HUES64 (cell line): Measurements from ENCODE around the gene MITF.

ENCODE experiments used
- H3K27ac ChIP-seq: 2 replicates; pipeline ENCODE4 v1.7.0; 2013; ENCODE audit warnings: low read depth, low read length, inconsistent platforms
- H3K27me3 ChIP-seq: 2 replicates; pipeline ENCODE4 v1.6.1; 2013; ENCODE audit warnings: mild to moderate bottlenecking, low read length; ENCODE audit not compliant: insufficient read depth
- H3K36me3 ChIP-seq: 2 replicates; pipeline ENCODE4 v1.6.1; 2013; ENCODE audit warnings: mild to moderate bottlenecking, low read length; ENCODE audit not compliant: insufficient read depth
- H3K4me1 ChIP-seq: 2 replicates; pipeline ENCODE4 v1.6.1; 2013; ENCODE audit warnings: mild to moderate bottlenecking, low read length, moderate library complexity; ENCODE audit not compliant: insufficient read depth
- H3K4me3 ChIP-seq: 2 replicates; pipeline ENCODE4 v1.5.1; 2013; ENCODE audit warnings: mild to moderate bottlenecking, low read length, moderate library complexity
- H3K9ac ChIP-seq: 2 replicates; pipeline ENCODE4 v1.6.1; 2013; ENCODE audit warnings: mild to moderate bottlenecking, low read depth, low read length
- H3K9me3 ChIP-seq: 2 replicates; pipeline ENCODE4 v1.6.1; 2013; ENCODE audit warnings: low read depth, low read length; ENCODE audit not compliant: insufficient read depth
- WGBS: fragments of 150-250, 120-280 bp; methylation state at CpG from one replicate; pipeline ENCODE4 v1.1.7; 2013; ENCODE audit warnings: missing lambda C conversion rate; 5-methylcytosine and 5-hydroxymethylcytosine counted together

The MITF gene

DNA sequence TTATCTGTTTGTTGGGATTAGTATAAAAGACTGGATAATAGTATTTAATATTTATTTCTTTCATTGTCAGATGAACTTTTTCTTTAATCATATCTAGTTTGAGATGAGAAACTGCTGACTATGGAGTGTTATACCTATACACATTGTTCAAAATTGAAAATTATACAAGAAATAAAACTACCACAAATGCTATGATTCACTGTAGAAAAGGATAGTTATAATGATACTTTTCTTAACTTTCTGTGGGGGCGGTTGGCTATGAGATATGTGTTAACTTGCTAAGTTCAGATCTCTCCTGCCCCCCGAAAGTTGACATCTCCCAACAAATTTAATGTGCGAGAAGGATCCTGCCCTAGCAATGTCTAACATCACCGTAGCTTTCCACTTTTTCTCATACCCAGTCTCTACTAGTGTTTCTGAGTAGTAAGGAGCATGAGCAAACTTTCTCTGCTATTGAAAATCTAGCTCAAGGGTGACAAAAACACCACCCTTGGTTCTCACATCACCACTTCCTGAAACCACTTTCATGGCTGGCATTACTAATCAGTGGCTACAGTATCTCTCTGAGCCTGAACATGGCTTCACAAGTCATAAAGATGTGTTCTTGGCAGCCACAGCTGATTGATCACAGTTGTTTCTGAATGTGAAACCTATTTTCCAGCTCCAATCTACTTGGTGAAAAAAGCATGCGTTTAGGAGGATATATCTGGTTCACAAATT is 244.4 kb downstream of the MITF start:
- H3K27ac ChIP-seq, result no peak overlapping the region
- H3K9me3 ChIP-seq, result no peaks in the 10 kb centered on the region
- no peaks in the 10 kb centered on the region for H3K36me3 ChIP-seq
- no peak overlapping the region for H3K9ac ChIP-seq
- WGBS, result 90% methylated on average over 5 of the region's 5 CpGs
- H3K4me3 ChIP-seq, result no peak overlapping the region
- H3K4me1 ChIP-seq, result peaks cover 10% of the 10 kb centered on the region
- H3K27me3 ChIP-seq, result peaks cover 16% of the 10 kb centered on the region

GRCh38 chr3:69985266-69985665 is 246.0 kb downstream of the MITF start:
- Histone ChIP-seq H3K9ac (no peak overlapping the region), H3K4me3 (no peak overlapping the region), H3K27ac (no peak overlapping the region), H3K27me3 (peaks cover 16% of the 10 kb centered on the region), H3K4me1 (peaks cover 10% of the 10 kb centered on the region), H3K9me3 (no peaks in the 10 kb centered on the region), H3K36me3 (no peaks in the 10 kb centered on the region)
- WGBS, result 89% methylated on average over 3 of the region's 4 CpGs

DNA sequence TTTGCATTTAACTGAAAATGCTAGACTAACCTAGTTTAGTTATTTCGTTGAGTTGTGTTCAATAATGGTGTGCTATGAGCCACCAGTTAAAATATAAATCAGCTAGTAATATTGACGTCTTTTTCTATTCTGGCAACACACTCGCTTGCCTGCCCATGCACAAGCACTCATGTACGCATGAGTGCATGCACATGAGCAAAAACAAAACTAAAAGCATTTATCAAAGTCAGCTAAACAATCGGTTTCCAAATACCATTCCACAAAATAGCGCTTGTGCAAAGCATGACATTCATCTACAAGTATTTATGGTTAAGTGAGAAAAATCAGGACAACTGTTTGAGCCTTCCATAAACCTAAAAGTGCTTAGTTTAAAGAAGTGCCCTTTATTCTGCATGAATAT is 247.2 kb downstream of the MITF start:
- H3K4me3 ChIP-seq, result no peak overlapping the region
- H3K4me1 ChIP-seq, result peaks cover 10% of the 10 kb centered on the region
- no peaks in the 10 kb centered on the region for H3K9me3 ChIP-seq
- WGBS, result 95% methylated on average over 5 of the region's 6 CpGs
- no peak overlapping the region for H3K27ac ChIP-seq
- H3K27me3 ChIP-seq, result peaks cover 16% of the 10 kb centered on the region
- H3K36me3 ChIP-seq, result no peaks in the 10 kb centered on the region
- H3K9ac ChIP-seq, result no peak overlapping the region

GRCh38 chr3:69987833-69988232 is 248.6 kb downstream of the MITF start:
- WGBS, result 94% methylated on average over 6 of the region's 6 CpGs
- Histone ChIP-seq H3K9me3 (no peaks in the 10 kb centered on the region), H3K4me1 (peaks cover 10% of the 10 kb centered on the region), H3K27me3 (peaks cover 16% of the 10 kb centered on the region), H3K9ac (no peak overlapping the region), H3K4me3 (no peak overlapping the region), H3K36me3 (no peaks in the 10 kb centered on the region), H3K27ac (no peak overlapping the region)

- Histone ChIP-seq H3K27ac (no peak overlapping the region), H3K27me3 (no peaks in the 10 kb centered on the region), H3K36me3 (no peaks in the 10 kb centered on the region), H3K9me3 (no peaks in the 10 kb centered on the region), H3K4me3 (no peak overlapping the region), H3K4me1 (peaks cover 9% of the 10 kb centered on the region; the same call in 1 of the 2 replicates), H3K9ac (no peak overlapping the region)
- WGBS, result 97% methylated on average over 3 of the region's 4 CpGs
Observed at GRCh38 chr3:69993757-69994156, 254.5 kb downstream of the MITF start.

- peaks cover 16% of the 10 kb centered on the region for H3K4me1 ChIP-seq
- 92% methylated on average over 3 of the region's 3 CpGs for WGBS
- H3K9me3 ChIP-seq, result no peaks in the 10 kb centered on the region
Observed at GRCh38 chr3:69994919-69995318, 255.7 kb downstream of the MITF start.

DNA sequence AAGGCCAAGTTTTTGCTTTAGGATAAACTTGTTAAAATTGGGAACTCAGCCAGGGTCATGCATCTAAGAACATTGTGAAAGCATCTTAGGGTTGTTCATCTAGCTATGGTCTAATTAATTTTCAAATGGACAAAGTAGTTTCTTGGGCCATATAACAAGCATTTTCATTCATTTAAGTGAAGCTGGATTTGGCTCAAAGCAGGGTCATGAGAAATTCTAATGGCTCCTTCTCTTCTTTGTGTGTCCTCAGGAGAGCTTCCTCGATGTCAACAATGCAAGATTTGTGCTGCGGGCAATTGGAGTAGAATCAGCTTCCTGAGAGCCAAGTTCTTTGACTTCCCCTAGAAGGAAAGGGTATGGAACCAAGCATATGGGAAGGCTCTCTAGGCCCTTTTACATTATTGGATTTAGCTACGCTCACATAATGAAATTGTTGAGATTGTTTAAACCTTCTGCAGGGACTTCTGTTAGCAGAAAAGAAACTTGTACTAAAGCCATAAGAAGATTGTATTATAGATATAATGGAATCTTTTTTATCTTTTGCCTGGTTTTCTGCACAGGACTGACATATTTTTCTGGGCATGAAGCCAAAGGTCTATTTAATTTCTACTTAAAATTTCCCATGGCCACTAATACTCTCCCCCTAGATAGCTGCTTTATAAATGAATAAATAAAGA is 258.5 kb downstream of the MITF start:
- Histone ChIP-seq H3K27ac (no peak overlapping the region), H3K4me1 (peaks cover 16% of the 10 kb centered on the region), H3K4me3 (no peak overlapping the region), H3K36me3 (no peaks in the 10 kb centered on the region), H3K9ac (no peak overlapping the region), H3K27me3 (no peaks in the 10 kb centered on the region), H3K9me3 (no peaks in the 10 kb centered on the region)
- WGBS, result 78% methylated on average over 3 of the region's 3 CpGs

More at GRCh38 chr3:69994919-69995318, 255.7 kb downstream of the MITF start:
- no peak overlapping the region for H3K4me3 ChIP-seq
- no peaks in the 10 kb centered on the region for H3K36me3 ChIP-seq
- H3K27ac ChIP-seq, result no peak overlapping the region
- H3K27me3 ChIP-seq, result no peaks in the 10 kb centered on the region
- no peak overlapping the region for H3K9ac ChIP-seq

DNA sequence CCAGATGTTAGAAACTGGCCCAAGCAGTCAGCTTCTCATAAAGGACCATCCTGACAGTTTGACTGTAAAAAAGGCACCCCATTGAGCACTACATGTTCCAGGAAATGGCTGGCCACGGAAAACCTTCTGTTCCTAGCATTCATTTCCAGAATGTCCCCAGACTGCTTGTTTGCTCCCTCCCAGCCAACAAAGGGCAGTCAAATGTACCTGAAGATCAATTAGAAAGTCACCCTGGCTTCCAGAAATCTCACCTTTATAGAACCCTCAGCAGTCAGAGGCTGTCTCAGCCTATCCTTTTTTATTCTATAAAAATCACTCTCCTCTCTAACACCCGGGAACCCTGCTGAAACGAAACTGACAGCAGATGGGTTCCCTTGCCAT is 259.5 kb downstream of the MITF start:
- no peaks in the 10 kb centered on the region for H3K27me3 ChIP-seq
- H3K27ac ChIP-seq, result no peak overlapping the region
- 59% methylated on average over 3 of the region's 3 CpGs for WGBS
- H3K9ac ChIP-seq, result no peak overlapping the region
- H3K9me3 ChIP-seq, result no peaks in the 10 kb centered on the region
- H3K36me3 ChIP-seq, result no peaks in the 10 kb centered on the region
- H3K4me3 ChIP-seq, result no peak overlapping the region
- peaks cover 16% of the 10 kb centered on the region for H3K4me1 ChIP-seq

- Histone ChIP-seq H3K4me1 (peaks cover 16% of the 10 kb centered on the region), H3K4me3 (no peak within 1 kb of the TSS), H3K27ac (no peak within 1 kb of the TSS), H3K9ac (no peak within 1 kb of the TSS), H3K9me3 (no peaks in the 10 kb centered on the region), H3K27me3 (no peaks in the 10 kb centered on the region), H3K36me3 (no peaks in the 10 kb centered on the region)
- 91% methylated on average over 28 of the region's 29 CpGs for WGBS
Observed at GRCh38 chr3:69999140-70000027, 260.1 kb downstream of the MITF start, which contains the start of gene SAMMSON. Gene SAMMSON (plus strand): TSS chr3:69999733.

DNA sequence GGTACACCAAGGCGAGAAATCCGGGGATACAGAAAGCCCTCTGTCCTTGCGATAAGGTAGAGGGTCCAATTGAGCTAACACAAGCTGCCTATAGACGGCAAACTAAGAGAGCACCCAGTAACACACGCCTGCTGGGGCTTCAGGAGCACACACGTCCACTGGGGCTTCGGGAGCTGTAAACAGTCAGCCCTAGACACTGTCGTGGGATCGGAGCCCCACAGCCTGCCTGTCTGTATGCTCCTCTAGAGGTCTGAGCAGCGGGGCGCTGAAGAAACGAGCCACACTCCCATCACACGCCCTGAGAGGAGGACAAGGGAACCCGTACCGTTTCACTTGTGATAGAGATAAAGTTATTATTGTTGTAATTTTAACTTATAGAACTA is 260.8 kb downstream of the MITF start:
- H3K27me3 ChIP-seq, result no peaks in the 10 kb centered on the region
- no peaks in the 10 kb centered on the region for H3K9me3 ChIP-seq
- H3K9ac ChIP-seq, result no peak overlapping the region
- WGBS, result 95% methylated on average over 13 of the region's 15 CpGs
- peaks cover 16% of the 10 kb centered on the region for H3K4me1 ChIP-seq
- no peak overlapping the region for H3K4me3 ChIP-seq
- no peaks in the 10 kb centered on the region for H3K36me3 ChIP-seq
- no peak overlapping the region for H3K27ac ChIP-seq

DNA sequence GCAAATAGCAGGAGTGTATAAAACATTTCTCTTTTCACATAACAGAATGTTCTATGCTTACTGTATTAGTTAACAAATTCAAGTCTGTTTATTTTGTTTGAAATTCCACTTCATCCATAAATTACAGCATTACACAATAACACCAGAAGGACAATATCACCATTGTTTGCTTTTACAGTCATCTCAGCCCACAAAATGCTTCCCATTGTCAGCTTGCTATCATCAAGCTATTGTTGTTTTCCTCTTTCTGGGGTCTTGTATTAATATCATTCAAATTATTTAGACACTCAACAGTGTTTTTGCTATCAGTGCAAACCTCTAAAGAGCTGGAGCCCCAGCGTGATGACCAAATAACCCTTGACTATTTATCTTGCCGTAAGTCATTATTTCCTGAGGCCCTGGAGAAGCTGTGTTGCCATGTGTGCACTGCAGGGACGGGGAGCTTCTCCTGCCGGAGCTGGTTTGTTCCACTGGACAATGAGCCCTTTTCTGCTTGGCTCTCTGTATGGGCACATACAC is 261.4 kb downstream of the MITF start:
- Histone ChIP-seq H3K27ac (no peak overlapping the region), H3K9me3 (no peaks in the 10 kb centered on the region), H3K4me3 (no peak overlapping the region), H3K4me1 (peaks cover 16% of the 10 kb centered on the region), H3K27me3 (no peaks in the 10 kb centered on the region), H3K9ac (no peak overlapping the region), H3K36me3 (no peaks in the 10 kb centered on the region)
- 88% methylated on average over 4 of the region's 4 CpGs for WGBS
